ENCODE measurements around the gene PLCH1.

GRCh38 chr3:155449613-155450267 is 295.1 kb downstream of the PLCH1 start:
- TF ChIP-seq, protein P1, sequence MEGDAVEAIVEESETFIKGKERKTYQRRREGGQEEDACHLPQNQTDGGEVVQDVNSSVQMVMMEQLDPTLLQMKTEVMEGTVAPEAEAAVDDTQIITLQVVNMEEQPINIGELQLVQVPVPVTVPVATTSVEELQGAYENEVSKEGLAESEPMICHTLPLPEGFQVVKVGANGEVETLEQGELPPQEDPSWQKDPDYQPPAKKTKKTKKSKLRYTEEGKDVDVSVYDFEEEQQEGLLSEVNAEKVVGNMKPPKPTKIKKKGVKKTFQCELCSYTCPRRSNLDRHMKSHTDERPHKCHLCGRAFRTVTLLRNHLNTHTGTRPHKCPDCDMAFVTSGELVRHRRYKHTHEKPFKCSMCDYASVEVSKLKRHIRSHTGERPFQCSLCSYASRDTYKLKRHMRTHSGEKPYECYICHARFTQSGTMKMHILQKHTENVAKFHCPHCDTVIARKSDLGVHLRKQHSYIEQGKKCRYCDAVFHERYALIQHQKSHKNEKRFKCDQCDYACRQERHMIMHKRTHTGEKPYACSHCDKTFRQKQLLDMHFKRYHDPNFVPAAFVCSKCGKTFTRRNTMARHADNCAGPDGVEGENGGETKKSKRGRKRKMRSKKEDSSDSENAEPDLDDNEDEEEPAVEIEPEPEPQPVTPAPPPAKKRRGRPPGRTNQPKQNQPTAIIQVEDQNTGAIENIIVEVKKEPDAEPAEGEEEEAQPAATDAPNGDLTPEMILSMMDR (IDR thresholded peaks at IDR 0.05): no peak
- TF ChIP-seq EP300 (IDR thresholded peaks at IDR 0.05): no peak
- TF ChIP-seq POLR2A (IDR thresholded peaks at IDR 0.05): no peak

Data from ovary (tissue), 3 donors.